HG03565 (cell line): ENCODE results near the gene MT2A.
"Not testable (repeated sequence)": the region's sequence is repeated elsewhere in the genome, so short reads cannot be mapped to it uniquely, and the experiment has no call there.

ENCODE experiments used
- ATAC-seq: cut with Tn5 transposase; IDR thresholded peaks from one replicate; pipeline ENCODE4 v1.9.1; 2021; ENCODE audit warnings: mild to moderate bottlenecking, moderate library complexity; ENCODE audit not compliant: unreplicated experiment

MT2A gene

GRCh38 chr16:56618138-56618537 is 9.8 kb downstream of the MT2A start:
- no peak for ATAC-seq

GRCh38 chr16:56620339-56620897 is 12.0 kb downstream of the MT2A start:
- no peak for ATAC-seq

DNA sequence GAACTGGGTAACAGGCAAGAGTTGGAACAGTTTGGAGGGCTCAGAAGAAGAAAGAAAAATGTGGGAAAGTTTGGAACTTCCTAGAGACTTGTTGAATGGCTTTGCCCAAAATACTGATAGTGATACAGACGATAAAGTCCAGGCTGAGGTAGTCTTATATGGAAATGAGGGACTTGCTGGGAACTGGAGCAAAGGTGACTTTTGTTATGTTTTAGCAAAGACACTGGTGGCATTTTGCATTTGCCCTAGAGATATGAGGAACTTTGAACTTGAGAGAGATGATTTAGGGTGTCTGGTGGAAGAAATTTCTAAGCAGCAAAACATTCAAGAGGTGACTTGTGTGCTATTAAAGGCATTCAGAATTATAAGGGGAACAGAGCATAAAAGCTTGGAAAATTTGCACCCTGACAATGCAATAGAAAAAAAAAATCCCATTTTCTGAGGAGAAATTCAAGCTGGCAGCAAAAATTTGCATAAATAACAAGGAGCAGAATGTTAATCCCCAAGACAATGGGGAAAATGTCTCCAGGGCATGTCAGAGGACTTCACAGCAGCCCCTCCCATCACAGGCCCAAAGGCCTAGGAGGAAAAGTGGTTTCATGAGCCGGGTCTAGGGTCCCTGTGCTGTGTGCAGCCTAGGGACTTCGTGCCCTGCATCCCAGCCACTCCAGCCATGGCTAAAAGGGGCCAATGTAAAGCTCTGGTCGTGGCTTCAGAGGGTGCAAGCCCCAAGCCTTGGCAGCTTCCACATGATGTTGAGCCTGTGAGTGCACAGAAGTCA is 13.5 kb downstream of the MT2A start:
- not testable (repeated sequence) for ATAC-seq

- ATAC-seq: not testable (repeated sequence)
Observed at GRCh38 chr16:56623184-56623583, 14.8 kb downstream of the MT2A start.

GRCh38 chr16:56623637-56624036 is 15.3 kb downstream of the MT2A start:
- no peak for ATAC-seq

DNA sequence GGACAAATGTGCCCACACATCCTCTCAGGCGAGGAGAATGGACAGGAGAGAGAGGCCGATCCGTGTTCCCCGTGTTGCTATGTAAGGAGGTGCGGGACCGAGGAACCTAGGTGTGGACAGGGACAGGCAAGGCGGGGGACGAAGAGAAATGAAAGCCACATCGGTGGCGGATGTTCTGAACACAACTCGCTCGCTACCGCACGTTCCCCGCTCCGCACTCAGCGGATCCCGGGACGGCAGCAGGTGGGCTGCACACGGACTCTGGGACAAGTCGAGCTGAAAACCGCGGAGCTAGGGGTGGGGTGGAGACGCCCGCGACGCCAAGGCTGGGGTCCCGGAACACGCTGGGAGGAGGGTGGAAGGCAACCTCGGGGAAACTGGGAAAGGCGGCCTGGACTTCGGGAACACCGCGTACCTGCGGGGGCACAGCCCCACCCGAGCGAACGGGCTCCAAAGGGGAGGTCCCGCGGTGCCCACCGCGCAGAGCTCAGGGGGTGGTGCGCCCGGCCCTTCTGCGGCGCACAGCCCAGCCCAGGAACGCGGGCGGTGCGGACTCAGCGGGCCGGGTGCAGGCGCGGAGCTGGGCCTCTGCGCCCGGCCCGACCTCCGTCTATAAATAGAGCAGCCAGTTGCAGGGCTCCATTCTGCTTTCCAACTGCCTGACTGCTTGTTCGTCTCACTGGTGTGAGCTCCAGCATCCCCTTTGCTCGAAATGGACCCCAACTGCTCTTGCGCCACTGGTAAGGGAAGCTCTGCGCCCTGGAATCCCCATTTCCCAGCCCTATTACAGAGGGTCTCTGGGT is 17.0 kb downstream of the MT2A start, which contains the start of gene MT1E:
Gene MT1E (plus strand): TSS at position 642 of the 803 bp plus-strand sequence. CDS start 71 bp downstream, at position 713.
- ATAC-seq: no peak

DNA sequence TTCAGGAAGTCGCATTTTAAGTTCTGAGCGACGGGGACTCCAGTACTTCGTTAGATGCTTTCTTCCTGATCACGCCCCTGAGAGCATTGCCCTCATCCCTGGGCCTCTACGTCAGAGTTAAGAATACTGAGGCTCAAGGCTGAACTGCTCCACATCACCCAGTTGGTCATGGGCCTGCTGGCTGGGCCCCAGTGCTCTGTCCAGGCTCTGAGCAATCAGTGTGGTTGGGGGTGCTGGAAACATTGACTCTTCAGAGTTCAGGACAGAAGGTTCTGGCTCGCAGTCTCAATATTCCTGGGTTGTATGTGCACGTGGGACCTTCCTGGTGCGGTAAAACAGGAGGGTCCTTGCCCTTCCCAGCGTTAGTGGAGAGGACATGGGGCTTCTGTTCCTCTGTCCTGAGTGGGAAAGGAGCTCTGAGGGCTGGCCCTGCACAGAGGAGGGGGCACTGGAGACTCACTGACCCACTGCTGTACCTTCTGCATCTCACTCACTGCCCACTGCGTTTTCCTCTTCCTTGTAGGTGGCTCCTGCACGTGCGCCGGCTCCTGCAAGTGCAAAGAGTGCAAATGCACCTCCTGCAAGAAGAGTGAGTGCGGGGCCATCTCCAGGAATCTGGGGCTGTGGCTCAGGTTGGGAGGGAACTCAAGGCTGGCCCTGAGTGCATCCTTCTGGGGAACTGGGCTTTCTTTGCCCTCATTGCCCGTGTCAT is 17.7 kb downstream of the MT2A start:
- ATAC-seq: no peak

DNA sequence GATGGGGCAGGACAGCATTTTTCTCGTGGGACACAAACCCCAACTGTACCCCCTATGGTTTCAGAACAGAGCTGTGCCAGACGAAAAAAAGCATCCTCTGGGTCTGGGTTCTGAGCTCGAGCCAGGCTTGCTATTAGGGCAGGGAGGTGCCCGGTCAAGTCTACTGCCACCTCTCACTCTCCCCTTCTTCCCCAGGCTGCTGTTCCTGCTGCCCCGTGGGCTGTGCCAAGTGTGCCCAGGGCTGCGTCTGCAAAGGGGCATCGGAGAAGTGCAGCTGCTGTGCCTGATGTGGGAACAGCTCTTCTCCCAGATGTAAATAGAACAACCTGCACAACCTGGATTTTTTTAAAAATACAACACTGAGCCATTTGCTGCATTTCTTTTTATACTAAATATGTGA is 18.3 kb downstream of the MT2A start:
- ATAC-seq: no peak

DNA sequence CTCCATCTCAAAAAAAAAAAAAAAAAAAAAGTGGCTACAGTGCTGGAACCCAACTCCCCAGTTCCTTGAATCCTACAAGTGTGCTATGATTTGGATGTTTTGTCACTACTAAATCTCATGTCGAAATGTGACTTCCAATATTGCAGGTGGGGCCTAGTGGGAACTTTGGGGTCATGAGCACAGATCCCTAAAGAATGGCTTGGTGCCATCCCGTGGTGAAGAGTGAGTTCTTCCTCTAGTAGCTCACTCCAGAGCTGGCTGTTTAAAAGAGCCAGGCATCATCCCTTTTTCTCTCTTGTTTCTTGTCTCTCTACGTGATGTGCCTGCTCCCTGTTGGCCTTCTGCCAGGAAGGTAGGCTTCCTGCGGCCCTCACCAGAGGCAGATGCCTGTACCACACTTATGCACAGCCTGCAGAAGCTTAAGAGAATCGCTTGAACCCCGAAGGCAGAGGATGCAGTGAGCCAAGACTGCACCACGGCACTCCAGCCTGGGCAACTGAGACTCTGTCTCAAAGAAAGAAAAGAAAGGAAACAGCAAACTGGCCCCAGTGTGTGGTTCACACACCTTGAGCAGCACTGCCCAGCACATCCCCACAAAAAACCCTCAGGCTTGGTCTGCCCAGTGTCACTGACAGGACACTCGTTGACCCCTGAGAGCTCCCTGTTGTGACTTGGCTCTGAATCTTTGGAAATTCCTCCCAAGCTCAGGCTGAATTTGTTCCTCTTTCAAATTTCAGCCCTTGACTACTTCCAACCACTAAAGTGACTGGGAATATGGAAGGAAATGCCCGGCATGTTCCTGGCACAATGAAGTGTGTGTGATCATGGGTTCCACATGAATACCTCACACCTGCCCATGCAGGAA is 20.3 kb downstream of the MT2A start:
- ATAC-seq: no peak

GRCh38 chr16:56629531-56629930 is 21.1 kb downstream of the MT2A start:
- no peak for ATAC-seq

- peak; percentile 89 for ATAC-seq
Observed at GRCh38 chr16:56630134-56630533, 21.8 kb downstream of the MT2A start.

DNA sequence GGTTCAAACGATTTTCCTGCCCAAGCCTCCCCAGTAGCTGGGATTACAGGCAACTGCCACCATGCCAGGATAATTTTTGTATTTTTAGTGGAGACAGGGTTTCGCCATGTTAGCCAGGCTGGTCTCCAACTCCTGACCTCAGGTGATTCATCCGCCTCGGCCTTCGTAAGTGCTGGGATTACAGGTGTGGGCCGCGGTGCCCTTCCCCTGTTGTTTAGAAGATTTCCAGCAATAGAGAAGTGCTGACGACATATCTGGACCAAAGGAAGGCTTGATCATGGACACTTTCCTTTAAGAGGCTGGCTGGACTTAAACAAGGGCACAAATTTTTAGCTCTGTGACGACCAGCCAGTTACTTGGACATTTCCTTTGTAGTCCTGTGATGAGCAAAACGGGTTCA is 22.8 kb downstream of the MT2A start:
- ATAC-seq: no peak

- no peak for ATAC-seq
Observed at GRCh38 chr16:56631832-56632155, 23.4 kb downstream of the MT2A start.

DNA sequence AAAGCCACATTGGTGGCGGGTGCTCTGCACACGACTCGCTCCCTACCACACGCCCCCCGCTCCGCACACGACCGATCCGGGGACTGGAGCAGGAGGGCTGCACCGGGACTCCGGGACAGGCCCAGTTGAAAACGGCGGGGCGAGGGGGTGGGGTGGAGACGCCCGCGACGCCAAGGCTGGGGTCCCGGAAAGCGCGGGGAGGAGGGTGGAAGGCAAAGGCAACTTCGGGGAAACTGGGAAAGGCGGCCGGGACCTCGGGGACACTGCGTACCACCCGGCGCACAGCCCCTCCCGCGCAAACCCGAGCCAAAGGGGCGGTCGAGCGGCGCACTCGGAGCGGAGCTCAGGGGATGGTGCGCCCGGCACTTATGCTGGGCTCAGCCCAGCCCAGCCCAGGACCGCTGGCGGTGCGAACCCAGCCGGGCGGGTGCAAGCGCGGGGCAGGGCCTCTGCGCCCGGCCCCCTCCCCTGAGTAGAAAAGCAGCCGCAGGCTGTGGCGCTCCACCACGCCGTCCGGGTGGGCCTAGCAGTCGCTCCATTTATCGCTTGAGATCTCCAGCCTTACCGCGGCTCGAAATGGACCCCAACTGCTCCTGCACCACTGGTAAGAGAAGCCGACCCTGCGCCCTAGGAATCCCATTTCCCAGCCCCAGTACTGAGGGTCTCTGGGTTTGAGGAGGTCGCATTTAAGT is 23.9 kb downstream of the MT2A start, which contains the start of gene MT1M:
Gene MT1M (plus strand): TSS at position 504 of the 692 bp plus-strand sequence. CDS start 73 bp downstream, at position 577.
- no peak for ATAC-seq

DNA sequence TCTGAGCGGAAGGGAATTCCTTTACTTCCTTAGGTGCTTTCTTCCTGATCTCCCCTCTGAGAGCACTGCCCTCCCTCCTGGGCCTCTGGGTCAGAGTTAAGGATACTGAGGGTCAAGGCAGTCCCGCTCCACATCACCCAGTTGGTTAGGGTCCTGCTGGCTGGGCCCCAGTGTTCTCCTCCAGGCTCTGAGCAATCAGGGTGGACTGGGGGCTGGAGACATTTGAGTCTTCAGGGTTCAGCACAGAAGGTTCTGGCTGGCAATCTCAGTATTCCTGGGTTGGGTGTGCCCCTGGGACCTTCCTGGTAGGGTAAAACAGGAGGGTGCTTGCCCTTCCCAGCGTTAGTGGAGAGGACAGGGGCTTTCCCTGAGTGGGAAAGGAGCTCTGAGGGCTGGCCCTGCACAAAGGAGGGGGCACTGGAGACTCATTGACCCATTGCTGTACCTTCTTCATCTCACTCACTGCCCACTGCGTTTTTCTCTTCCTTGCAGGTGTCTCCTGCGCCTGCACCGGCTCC is 24.5 kb downstream of the MT2A start:
- no peak for ATAC-seq

GRCh38 chr16:56633535-56633934 is 25.2 kb downstream of the MT2A start:
- ATAC-seq: no peak

- ATAC-seq: no peak
Observed at GRCh38 chr16:56634715-56635440, 26.5 kb downstream of the MT2A start.

DNA sequence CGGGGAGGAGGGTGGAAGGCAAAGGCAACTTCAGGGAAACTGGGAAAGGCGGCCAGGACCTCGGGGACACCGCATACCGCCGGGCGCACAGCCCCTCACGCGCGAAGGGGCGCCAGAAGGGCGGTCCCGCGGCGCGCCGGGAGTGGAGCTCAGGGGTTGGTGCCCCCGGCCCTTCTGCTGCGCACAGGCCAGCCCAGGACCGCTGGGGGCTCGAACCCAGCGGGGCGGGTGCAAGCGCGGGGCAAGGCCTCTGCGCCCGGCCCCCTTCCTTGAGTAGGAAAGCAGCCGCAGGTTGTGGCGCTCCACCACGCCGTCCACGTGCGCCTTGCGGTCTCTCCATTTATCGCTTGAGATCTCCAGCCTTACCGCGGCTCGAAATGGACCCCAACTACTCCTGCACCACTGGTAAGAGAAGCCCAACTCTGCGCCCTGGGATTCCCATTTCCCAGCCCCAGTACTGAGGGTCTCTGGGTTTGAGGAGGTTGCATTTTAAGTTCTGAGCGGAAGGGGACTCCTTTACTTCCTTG is 27.1 kb downstream of the MT2A start:
- ATAC-seq: no peak
